HG03196 (cell line): ENCODE measurements around the gene PAPPA.

Experiments
- ATAC-seq: cut with Tn5 transposase; IDR thresholded peaks from one replicate; pipeline ENCODE4 v1.9.1; 2021; ENCODE audit not compliant: unreplicated experiment

PAPPA gene

GRCh38 chr9:116337015-116337414, 183.4 kb downstream of the PAPPA start:
- ATAC-seq: no peak

- no peak for ATAC-seq
Measured at GRCh38 chr9:116340270-116340669, 186.7 kb downstream of the PAPPA start.

- ATAC-seq: no peak
Measured at GRCh38 chr9:116342061-116342460, 188.5 kb downstream of the PAPPA start.

GRCh38 chr9:116342941-116343340, 189.3 kb downstream of the PAPPA start:
- no peak for ATAC-seq

- no peak for ATAC-seq
Measured at GRCh38 chr9:116344416-116344815, 190.8 kb downstream of the PAPPA start.

- ATAC-seq: no peak
Measured at GRCh38 chr9:116345393-116345792, 191.8 kb downstream of the PAPPA start.

GRCh38 chr9:116345817-116346216, 192.2 kb downstream of the PAPPA start:
- ATAC-seq: no peak

- no peak for ATAC-seq
Measured at GRCh38 chr9:116349684-116350083, 196.1 kb downstream of the PAPPA start.

- no peak for ATAC-seq
Measured at GRCh38 chr9:116350213-116350612, 196.6 kb downstream of the PAPPA start.

- no peak for ATAC-seq
Measured at GRCh38 chr9:116352958-116353357, 199.4 kb downstream of the PAPPA start.

GRCh38 chr9:116355153-116355921, 201.7 kb downstream of the PAPPA start:
- ATAC-seq: no peak

GRCh38 chr9:116358251-116358650, 204.7 kb downstream of the PAPPA start:
- ATAC-seq: no peak

GRCh38 chr9:116360016-116360415, 206.4 kb downstream of the PAPPA start:
- ATAC-seq: no peak

- no peak for ATAC-seq
Measured at GRCh38 chr9:116360989-116361388, 207.4 kb downstream of the PAPPA start.

GRCh38 chr9:116361547-116361946, 208.0 kb downstream of the PAPPA start:
- ATAC-seq: no peak

- no peak for ATAC-seq
Measured at GRCh38 chr9:116362493-116362892, 208.9 kb downstream of the PAPPA start.

GRCh38 chr9:116365056-116365471, 211.5 kb downstream of the PAPPA start:
- no peak for ATAC-seq

GRCh38 chr9:116366241-116366640, 212.7 kb downstream of the PAPPA start:
- ATAC-seq: no peak

GRCh38 chr9:116368680-116369079, 215.1 kb downstream of the PAPPA start:
- no peak for ATAC-seq

GRCh38 chr9:116369706-116370105, 216.1 kb downstream of the PAPPA start:
- no peak for ATAC-seq

- ATAC-seq: no peak
Measured at GRCh38 chr9:116370556-116370955, 217.0 kb downstream of the PAPPA start.

GRCh38 chr9:116372081-116372673, 218.6 kb downstream of the PAPPA start:
- ATAC-seq: no peak

- ATAC-seq: no peak
Measured at GRCh38 chr9:116372786-116373185, 219.2 kb downstream of the PAPPA start.
